Kidney (tissue), 14 donors: ENCODE measurements around the gene GREM1. TPM values are rescaled to one million over a fixed set of nuclear protein-coding genes. Genes with fewer than 3 reads are reported as not detected.

Experiments
- DNase-seq, 5 donors: peaks; one replicate each; pipeline ENCODE4 v3.0.0-alpha.2; 2013 to 2020
- FAIRE-seq: peaks from 2 replicates; lab custom pipeline; 2012; peaks lifted over from hg19 to GRCh38; lab: Jason Lieb, UNC
- H3K27ac ChIP-seq, 2 donors: one replicate each; pipeline ENCODE4 v1.7.0; 2013; ENCODE audit warnings: low read depth in 2 of 2, low read length in 2 of 2, inconsistent platforms in 1 of 2
- H3K27me3 ChIP-seq: one replicate; pipeline ENCODE4 v1.7.1; 2013; ENCODE audit warnings: low read length, inconsistent platforms; ENCODE audit not compliant: control insufficient read depth, insufficient read depth
- H3K36me3 ChIP-seq, 3 donors: one replicate each; pipeline versions ENCODE4 v1.7.0 to v1.7.1; 2013; ENCODE audit warnings: low read length in 3 of 3, control low read depth in 1 of 3, inconsistent platforms in 1 of 3; ENCODE audit not compliant: insufficient read depth in 3 of 3, control insufficient read depth in 2 of 3
- H3K4me1 ChIP-seq, 3 donors: one replicate each; pipeline versions ENCODE4 v1.7.0 to v1.7.1; 2013; ENCODE audit warnings: low read length in 3 of 3, inconsistent platforms in 1 of 3, low read depth in 1 of 3; ENCODE audit not compliant: control insufficient read depth in 2 of 3, insufficient read depth in 2 of 3
- H3K4me3 ChIP-seq, 3 donors: one replicate each; pipeline versions ENCODE4 v1.7.0 to v1.8.1; 2013; ENCODE audit warnings: low read length in 3 of 3, control low read depth in 1 of 3, inconsistent platforms in 1 of 3
- H3K9ac ChIP-seq, 3 donors: one replicate each; pipeline versions ENCODE4 v1.7.0 to v1.7.1; 2013; ENCODE audit warnings: low read length in 3 of 3, control low read depth in 1 of 3, inconsistent platforms in 1 of 3
- H3K9me3 ChIP-seq, 3 donors: one replicate each; pipeline versions ENCODE4 v1.7.0 to v1.7.1; 2013; ENCODE audit warnings: low read length in 3 of 3, control low read depth in 1 of 3, inconsistent platforms in 1 of 3; ENCODE audit not compliant: control insufficient read depth in 2 of 3, insufficient read depth in 1 of 3
- CTCF ChIP-seq: IDR thresholded peaks from 3 replicates; pipeline ENCODE4 v1.5.1; 2012; ENCODE audit warnings: mild to moderate bottlenecking, moderate library complexity, borderline replicate concordance; ENCODE audit not compliant: insufficient read depth; ENCODE audit errors: extremely low read depth
- intact Hi-C: fragments of 100-400 bp; cut with DNase I; formaldehyde crosslinking; loops from one replicate; pipeline ENCODE4 v1.11.1; 2022
- polyA plus RNA-seq: library from polyadenylated mRNA; stranded (reverse); fragments of 350-450 nt; fragmentation: Illumina TruSeq; extraction: RNeasy Lipid Tissue Mini Kit (QIAGEN cat#74804); gene quantifications from one replicate; pipeline ENCODE4 v1.2.3, GENCODE V29; 2014; ENCODE audit warnings: low read depth, low replicate concordance; ENCODE audit not compliant: insufficient read depth
- total RNA-seq: library from RNA; stranded (reverse); fragmentation: NEBNext Ultra II Directional; extraction: Animal tissue kit (Norgen Biotek cat#: 25700); gene quantifications from one replicate; pipeline ENCODE4 v1.2.1, GENCODE V29; 2021
- donor health status: control.
- donor health status: control.
- donor health status: control.
- donor health status: control.
- donor health status: control.
- donor health status: DM: yes; HTN: yes; CAD: no.
- donor health status: Normal renal cell carcinoma (clear cell type).

Gene GREM1
- total and polyA plus RNA-seq, 2 donors from 2014 or later: 0.15 to 4.8 TPM

DNA sequence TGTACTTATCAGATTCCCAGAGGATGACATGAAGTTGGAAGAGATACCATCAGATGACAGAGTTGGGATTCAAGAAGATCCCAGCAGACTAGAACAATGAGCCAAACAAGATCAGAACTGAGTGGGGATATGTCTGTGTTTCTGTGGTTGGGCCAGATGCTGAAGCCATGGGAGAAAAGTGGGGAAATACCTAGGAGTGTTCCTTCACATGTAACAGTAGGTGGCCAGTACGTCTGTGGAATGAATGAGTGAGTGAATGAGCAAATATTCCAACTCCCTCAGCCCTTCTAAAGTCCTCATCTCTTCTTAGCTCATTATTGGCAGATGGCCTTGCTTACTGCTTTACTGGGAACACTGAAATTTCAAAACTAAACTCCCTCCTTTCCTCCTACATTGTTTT is 32.2 kb upstream of the GREM1 start:
- no peak overlapping the region for H3K27ac ChIP-seq

GRCh38 chr15:32687556-32687955 is 30.2 kb upstream of the GREM1 start:
- no peak overlapping the region for H3K27ac ChIP-seq
- no peak for TF ChIP-seq CTCF
- H3K9ac ChIP-seq: no peak overlapping the region
- no peak for DNase-seq
- H3K36me3 ChIP-seq: no peaks in the 10 kb centered on the region
- FAIRE-seq: no peak
- intact Hi-C loops: no loop called here
- no peak overlapping the region for H3K4me3 ChIP-seq
- no peaks in the 10 kb centered on the region for H3K4me1 ChIP-seq
- no peaks in the 10 kb centered on the region for H3K27me3 ChIP-seq
- H3K9me3 ChIP-seq: no peaks in the 10 kb centered on the region

More for the DNA sequence above, 32.2 kb upstream of the GREM1 start:
- no peak overlapping the region for H3K4me3 ChIP-seq
- TF ChIP-seq CTCF: no peak
- no peaks in the 10 kb centered on the region for H3K27me3 ChIP-seq
- DNase-seq (no peak), FAIRE-seq (no peak)
- no peaks in the 10 kb centered on the region for H3K36me3 ChIP-seq
- H3K4me1 ChIP-seq: no peaks in the 10 kb centered on the region
- no peak overlapping the region for H3K9ac ChIP-seq
- intact Hi-C loops: no loop called here
- H3K9me3 ChIP-seq: no peaks in the 10 kb centered on the region

DNA sequence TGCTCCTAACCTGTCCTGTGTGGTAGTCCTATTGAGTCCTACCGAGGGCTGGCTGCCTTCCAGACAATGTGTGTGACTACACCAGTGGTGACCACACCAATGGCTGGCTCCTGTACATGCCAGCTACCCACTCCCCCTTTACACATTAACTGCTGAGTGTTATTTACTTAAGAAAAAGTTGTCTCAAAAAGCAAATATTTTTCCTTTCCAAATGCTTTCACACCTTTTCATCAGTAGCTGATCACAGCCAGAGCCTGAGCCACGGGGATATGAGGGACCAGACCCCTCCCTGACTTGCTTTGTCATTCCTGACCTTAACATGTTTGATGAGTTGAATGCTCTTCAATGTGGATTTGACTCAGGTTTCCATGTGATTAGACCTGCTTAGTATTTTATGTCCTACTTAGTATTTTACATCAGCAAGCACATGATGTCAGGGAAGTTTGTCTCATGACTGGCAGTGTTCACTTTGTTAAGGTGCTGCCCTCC is 29.6 kb upstream of the GREM1 start:
- Histone ChIP-seq H3K4me1 (no peaks in the 10 kb centered on the region), H3K27me3 (no peaks in the 10 kb centered on the region), H3K9ac (no peak overlapping the region), H3K27ac (no peak overlapping the region), H3K36me3 (no peaks in the 10 kb centered on the region), H3K4me3 (no peak overlapping the region), H3K9me3 (no peaks in the 10 kb centered on the region)
- intact Hi-C loops: no loop called here
- FAIRE-seq (no peak), DNase-seq (peak in 1 of 5 donors; percentile 29)
- TF ChIP-seq CTCF: no peak

DNA sequence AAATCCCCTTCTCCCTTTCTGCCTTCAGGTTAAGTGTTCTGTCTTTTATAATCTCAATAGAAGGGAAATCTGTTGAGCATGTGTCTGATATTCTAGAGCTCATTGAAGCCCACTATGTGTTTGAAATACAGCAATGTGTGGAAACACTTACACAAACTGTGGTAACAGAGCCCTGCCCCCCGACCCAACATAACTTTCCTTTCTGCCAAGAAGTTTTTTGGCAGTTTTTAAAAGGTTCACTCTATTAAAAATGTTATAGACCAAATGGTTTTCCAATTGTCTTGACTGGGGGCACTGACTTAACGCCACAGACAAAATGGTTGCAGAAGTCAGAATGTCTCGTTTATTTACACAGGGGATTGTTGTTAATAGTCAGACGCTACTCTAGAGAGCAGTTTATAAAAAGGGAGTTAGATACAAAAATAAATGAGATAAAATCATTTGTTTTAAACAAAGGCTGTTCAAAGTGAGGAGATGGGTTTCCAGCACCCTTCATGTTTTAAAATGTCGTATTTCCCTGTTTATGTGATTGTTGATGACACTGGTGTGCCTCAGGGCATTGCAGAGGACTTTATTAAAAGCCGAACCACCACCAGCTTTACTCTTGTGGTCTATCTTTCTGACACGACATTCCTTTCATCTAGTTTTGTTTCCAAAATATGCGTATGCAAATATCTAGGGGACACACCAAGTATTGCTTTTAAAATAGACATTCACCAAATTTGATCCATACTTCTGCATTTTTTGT is 26.7 kb upstream of the GREM1 start:
- no peaks in the 10 kb centered on the region for H3K36me3 ChIP-seq
- H3K9ac ChIP-seq: no peak overlapping the region
- no peaks in the 10 kb centered on the region for H3K27me3 ChIP-seq
- no peak for TF ChIP-seq CTCF
- no peak for FAIRE-seq
- no peaks in the 10 kb centered on the region for H3K9me3 ChIP-seq
- no peak for DNase-seq
- H3K4me3 ChIP-seq: no peak overlapping the region
- no peak overlapping the region for H3K27ac ChIP-seq
- no peaks in the 10 kb centered on the region for H3K4me1 ChIP-seq
- intact Hi-C loops: no loop called here
